Stimulated activated CD4-positive, alpha-beta T cell treated with anti-CD3 and anti-CD28 coated beads, TNF-alpha, amount 100 ng/mL, for 4 hours (primary cell): ENCODE data around the gene JUN.
A peak's percentile ranks its signal among the peaks of the same experiment; 100 is the strongest.
"Not testable (repeated sequence)": the region's sequence is repeated elsewhere in the genome, so short reads cannot be mapped to it uniquely, and the experiment has no call there.

Experiments
- DNase-seq, 3 experiments: peaks; one replicate each; pipeline ENCODE4 v3.0.0-alpha.2; 2020; ENCODE audit warnings: low read depth in 3 of 3

JUN gene

DNA sequence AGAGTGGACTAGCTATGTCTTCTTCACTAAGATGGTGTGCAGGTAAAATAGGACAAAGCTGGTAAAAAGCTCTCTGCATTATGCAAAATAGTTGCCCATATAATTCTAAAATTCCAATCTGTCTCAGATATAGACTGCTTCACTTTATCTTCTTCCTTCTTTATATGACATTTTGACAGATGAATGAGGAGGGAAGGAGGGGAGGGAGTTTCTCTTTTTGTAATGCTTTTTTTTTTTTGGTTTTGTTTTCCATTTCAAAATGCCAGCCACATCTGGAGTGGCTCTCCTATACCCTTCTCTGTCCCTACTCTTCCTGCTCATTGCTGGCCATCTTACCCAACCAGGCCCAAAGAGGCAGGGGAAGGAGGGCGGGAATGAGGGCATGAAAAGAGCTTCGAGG, 24.2 kb upstream of the JUN start:
- DNase-seq, result no peak

DNA sequence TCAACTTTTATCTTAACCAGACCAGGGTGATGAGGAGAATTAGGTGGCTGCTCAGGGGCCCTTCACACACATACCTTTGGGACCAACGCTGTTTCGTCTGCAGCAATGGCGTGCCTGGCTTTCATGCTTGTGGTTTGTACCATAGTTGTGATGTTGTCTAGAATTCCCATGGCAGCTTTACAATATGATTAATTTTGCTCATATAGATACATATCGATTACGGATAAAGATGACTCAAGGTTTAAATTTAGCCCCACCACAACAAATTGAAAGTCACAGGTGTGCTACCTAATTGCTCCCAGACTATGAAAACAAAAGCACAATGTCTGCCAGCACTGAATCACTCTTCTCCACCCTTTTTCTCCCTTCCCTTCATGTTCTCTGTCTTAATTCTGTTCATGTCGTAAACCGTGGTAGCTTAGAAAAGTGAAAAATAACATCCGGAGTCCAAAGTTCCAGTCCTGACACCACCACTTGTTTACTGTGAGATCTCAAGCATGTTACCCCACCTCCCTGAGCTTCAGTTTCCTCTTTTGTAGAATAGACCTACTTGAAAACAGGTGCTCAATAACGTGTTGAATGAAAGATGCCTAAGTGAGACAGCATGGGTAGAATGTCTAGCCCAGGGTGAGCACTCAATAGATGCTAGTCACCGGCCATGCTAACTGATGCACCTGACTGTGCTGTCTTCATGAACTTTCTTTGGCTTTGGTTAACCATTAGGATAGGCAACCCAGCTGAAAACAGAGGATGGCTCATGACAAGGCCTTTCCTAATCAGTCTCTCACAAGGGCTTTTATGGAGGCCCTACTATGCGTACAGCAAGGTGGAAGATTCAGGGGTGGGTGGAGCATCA, 22.1 kb upstream of the JUN start:
- no peak for DNase-seq

DNA sequence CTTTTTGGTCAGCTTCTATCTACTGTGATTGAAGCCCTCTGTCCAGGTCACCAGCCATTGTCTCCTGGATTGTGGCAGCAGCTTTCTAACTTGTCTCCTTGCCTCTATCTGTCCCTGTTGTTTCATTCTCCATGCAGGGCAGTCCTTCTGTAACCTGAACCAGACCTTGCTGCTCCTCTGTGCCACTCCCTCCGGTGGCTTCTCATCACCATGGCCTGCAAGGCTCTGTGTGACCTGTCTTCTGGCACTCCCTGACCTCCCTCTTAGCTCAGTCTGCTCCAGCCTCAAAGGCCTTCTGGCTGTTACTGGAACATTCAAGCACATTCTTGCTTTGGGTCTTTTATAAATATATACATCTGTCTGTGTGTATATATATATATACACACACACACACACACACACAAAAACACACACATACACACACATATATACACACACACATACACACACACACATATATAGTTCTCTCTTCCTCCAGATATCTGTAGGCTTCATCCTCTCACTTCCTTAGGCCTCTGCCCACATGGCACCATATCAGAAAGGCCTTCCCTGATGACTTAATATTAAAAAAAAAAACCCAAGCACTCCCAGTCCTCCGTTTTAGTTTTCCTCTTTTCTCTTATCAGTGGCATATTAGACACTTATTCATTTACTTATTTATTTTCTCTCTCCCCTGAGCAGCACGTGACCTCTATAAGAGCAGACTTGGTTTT, 21.2 kb upstream of the JUN start:
- DNase-seq, result no peak

DNA sequence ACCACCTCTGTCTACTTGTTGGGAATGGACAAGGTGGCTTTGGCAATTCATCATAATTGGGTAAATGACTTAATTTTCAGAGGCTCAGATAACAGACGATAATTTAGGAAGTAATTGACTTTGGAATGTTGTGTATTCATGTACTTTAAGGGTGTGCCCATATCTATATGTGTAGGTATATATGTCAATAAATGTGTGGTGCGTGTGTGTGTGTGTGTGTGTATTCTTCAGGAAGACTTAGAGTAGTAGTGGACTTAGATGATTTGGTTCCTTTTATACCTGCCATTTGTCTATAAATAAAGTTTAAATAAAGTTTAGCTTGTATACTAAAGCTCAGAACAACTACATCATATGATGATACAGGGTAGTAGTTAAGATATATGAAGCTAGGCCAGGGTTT, 20.0 kb upstream of the JUN start:
- DNase-seq, result no peak

DNA sequence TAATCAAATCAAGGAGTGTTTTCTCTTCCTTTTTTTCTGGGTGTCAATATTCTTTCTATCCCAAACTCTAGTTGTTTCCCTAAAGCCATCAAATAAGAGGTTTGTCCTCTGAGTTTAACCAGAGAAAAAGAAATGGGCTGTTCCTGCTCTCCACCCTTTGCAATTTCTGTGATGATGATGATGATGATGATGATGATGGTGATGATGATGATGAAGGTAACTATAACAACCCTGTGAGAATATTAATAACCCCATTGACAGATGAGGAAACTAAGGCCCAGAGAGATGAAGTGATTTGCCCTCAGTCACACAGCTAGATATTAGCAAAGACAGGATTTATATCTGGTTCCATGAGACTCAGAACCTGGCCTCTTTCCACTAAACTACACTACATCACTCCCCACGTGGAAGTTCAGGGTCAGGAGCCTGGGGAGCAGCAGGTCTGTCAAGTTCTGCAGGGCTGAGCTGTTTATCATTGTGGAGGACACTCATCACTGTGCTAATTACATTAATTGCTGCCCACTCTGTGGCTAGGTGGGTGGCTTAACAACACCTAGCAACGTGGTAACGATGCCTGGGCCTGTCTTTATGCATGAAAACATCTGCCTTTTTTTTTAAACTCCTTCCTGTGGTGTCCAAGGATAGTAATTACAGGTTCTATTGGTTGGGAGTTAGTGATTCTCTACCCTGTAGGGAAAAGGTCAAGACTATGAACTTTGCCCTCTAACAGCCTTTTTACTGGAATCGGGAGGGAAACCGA, 19.0 kb upstream of the JUN start:
- no peak for DNase-seq

DNA sequence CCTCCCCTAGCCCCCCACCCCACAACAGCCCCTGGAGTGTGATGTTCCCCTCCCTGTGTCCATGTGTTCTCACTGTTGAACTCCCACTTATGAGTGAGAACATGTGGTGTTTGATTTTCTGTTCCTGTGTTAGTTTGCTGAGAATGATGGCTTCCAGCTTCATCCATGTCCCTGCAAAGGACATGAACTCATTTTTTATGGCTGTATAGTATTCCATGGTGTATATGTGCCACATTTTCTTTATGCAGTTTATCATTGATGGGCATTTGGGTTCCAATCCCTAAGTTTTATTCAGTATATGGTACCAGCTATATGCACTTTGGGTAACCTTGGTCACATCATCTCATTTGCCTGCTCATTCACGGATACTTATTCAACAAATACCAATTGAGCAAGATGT, 17.4 kb upstream of the JUN start:
- not testable (repeated sequence) for DNase-seq

DNA sequence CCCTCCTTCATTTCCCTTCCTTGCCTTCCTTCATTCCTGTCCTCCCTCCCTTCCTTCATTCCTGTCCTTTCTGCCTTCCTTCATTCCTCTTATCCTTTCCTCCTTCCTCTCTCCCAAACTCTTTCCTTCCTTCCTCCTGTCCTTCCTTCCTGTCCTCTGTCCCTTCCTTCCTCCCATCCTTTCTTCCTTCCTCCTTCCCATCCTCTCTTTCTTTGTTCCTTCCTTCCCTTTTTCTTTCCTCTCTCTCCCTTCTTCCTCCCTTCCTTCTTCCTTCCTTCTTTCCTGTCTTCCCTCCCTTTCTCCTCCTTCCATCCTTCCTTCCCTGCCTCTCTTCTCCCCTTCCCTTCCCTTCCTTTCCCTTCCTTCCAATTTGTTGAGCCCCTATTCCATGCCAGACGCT, 15.8 kb upstream of the JUN start:
- DNase-seq, result no peak

DNA sequence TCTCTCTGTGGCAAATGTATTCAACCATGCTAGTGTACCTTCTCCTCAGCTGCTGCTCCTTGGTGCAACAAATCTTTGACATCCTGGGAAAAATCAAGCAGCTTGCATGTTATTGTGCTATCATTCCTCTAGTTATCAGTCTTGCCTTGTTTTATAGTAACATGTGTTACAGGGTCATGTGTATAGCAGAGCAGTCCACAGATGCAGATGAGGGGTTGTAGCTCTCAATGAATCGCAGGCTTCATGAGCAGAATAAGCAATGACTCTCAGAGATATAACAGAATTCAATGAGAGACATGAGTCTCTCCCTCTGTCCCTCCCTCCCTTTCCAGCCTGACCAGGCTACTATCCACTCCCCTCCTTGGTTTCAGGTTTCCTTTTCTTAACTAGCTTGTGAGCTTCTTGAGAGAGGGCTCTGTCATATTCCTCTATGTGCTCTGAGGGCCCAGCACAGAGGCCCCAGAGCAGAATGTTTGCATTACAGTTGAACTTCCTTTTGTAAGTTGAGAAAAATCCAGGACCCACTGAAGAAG, 15.1 kb upstream of the JUN start:
- DNase-seq, result no peak

DNA sequence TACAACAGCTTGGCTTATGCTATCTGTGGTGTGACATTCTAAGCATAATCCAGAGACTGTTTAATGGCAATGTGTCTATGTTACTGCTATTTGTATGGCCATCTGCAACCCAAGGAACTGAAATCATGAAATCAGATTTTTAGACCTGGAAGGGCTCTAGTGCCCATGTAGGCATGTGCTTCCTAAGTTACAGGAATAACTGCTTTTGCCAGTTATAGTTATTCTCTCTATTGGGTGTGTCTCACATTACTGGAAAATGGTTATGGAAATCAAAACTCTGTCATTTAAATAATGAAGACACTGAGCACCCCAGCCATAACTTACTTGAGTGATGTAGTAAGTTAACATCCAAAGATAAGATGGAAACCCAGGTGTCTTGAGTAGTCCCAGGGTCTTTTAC, 12.6 kb upstream of the JUN start:
- no peak for DNase-seq

DNA sequence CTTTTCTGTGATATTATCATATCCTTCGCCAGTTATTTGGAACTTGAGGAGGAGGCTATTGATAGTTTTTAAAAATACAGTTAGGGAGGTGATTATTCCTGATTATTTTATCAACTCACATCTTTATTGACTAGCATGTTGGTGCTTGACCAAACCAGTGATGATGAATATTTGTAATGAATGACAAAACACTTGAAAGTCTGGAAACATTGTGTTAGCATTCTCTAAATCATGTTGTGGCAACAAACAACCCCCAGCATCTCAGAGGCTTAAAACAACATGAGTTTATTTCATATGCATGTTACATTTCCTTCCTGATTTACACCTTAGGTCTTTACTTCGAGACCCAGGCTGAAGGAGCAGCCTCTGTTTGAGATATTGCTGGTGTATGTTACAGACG, 10.7 kb upstream of the JUN start:
- no peak for DNase-seq

DNA sequence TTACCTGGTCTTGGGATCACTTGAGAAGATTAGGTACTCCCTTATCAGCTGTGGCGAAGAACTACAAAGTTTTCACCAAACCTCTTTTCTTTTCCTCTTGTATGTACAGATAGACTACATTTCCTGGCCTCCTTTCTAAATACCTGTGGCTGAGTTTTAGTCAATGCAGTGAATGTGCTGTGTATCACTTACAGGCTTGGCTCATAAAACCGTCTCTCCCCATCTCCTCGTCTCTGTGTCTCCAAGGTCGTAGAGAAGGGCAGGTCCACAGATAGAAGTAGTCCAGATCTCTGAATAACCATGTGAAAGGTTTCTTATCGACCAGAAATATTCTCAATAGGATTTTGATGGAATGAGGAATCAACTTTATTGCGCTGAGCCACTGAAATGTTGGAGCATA, 9.0 kb upstream of the JUN start:
- DNase-seq, result no peak

DNA sequence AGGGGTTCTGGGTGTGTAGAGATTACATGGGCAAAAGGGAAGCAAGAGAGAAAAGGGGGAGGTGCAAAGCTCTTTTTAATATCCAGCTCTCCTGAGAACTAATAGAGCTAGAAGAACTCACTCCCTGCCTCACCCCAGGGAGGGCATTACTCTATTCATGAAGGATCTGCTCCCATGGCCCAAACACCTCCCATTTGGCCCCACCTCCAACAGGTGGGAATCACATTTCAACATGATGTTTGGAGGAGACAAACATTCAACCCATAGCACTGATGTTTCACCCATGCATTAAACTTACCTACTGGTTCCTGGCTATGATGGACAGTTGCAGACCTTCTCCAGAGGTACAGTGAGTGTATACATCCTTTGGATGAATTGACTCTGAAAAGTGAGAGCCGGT, 7.3 kb upstream of the JUN start:
- DNase-seq, result no peak

DNA sequence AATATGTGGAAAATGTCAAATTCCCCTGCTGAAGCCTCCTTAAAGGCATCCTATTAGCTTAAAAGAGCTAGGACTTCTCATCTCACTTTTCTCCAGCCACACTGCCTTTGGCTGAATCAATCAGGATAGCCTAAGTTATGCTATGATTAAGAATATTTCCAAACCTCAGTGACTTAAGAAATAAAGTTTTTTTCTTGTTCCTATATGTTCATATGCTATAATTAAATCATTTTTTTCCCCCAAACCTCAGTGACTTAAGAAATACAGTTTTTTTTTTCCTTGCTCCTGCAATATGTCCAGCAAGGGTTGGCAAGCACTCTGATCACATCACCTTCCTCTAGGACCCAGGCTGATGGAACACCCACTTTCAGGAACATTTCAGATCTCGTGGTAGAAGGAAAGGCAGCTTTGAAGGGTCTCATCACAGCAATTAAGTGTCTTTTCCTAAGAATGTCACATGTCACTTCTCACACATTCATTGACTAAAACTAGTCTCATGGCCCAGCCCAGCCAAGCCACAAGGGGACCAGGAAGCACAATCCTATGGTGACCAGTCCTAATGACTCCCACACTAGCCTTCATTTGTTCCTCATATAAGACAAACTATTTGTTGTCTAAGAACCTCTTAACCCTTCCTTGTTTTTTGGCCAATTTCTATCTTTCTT, 6.3 kb upstream of the JUN start:
- DNase-seq, result no peak

DNA sequence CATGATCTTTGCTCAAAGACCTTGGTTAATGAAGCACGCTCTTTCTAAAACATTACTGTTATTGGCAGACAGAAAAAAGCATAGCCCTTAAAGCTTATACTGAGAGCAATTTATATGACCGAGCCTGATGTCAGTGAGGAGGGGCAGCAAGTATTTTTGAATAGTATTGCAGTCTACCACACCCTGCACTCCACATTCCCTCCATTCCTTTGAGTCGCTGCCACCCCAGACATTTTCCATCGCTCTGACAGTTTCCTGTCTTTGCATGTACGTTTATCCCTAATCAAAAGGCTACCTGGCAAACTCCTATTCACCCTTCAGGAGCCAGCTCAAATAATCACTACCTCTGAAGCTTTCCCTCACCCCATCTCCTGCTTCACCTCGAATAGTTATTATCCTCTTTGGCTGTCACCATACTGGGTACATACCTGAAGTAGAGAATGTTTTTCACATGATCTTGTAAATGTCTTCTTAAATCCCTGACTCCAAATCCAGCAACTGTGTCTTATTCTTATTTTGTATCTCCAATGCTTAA, 5.5 kb upstream of the JUN start:
- DNase-seq, result no peak

DNA sequence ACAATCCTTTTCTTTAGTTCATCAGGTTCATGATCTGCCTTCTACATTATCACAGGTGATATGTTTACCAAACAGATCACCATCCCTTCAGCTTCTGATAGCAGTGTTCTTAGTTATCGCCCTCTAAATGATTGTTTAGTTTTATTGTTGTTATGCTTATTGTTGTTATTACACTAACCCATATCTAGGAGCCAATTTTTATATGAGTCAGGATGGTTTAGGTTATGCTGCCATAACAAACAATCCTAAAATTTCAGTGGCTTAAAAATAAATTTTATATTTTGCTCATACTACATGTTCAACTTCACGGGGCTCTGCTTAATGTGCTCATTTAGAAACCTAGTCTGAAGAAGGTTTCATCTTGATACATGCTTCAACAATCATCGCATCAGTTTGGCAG, 4.4 kb upstream of the JUN start:
- DNase-seq, result no peak

DNA sequence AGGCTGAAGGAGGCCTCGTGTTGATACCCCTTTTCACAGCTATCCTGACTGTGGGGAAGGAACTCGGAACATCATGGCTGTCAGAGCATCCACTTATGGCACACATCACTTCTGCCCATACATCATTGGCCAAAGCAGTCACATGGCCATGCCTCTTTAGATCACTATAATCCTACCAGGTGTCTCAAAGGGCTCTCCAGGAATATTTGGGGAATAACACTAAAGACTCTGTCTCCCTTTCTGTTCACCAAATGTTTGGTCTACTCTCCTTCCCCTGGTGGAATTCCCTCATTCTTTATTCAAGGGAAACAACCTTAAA, 3.0 kb upstream of the JUN start:
- no peak for DNase-seq

DNA sequence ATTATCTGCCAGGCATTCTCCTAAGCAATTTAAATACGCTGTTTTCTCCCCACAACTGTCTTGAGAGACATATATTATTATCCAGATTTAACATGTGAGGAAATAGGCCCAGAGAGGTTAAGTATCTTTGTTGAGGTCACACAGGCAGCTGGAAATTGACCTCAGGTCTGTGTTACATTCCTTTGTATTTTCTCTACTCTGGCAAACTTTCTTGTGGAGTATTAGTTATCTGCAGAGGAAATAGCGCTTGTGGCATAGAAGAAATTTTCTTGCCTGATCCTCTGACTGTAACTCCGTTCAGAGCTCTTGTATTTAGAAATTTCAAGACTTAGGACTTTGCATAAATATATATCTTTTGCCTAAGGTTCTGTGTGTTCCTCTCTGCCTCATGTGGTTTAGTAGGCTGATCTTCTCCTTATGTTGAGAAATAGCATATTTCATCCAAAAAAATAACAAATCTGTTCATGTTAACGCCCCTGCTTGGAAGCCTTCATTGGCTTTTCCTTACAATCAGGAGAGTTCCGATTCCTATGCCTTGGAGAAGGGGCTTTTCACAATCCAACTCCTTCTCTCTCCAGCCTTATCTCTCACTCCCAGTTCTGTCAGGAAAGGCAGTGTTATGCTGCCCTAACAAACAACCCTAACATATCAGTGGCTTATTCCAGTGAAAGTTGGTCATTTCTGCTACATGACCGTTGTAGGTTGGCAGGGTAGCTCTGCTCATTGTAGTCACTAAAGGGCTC, 2.5 kb upstream of the JUN start:
- DNase-seq, result no peak

DNA sequence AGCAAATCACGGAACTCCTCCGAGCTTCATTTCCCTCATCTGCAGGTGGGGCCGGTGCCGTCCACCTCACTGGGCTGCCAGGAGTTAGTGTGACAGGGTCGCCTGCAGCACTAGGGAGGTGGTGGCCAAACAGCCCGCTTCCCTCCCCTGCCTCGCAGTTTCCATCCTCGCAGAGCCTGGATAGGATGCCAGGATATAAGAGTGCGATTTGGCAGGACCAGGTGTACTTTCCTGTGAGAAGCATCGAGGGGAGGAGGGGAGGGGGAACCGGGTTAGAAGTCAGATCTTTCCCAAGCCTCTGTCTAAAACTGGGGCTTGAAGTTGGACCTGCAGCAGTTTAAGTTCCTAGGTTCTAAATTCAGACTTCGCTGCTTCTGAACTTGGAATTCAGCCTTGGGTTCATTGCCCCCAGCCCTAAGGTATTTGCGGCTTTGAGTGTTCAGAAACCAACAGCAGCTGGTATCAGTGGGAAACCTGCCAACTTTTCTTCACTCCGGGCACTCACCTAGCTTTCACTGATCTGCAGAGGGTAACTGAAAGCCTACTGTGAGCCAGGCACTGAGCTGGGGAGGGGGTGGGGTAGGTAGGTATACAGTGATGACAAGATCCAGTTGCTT, 1.7 kb upstream of the JUN start:
- peak in 2 of 3 experiments; percentile 9 to 12 for DNase-seq

DNA sequence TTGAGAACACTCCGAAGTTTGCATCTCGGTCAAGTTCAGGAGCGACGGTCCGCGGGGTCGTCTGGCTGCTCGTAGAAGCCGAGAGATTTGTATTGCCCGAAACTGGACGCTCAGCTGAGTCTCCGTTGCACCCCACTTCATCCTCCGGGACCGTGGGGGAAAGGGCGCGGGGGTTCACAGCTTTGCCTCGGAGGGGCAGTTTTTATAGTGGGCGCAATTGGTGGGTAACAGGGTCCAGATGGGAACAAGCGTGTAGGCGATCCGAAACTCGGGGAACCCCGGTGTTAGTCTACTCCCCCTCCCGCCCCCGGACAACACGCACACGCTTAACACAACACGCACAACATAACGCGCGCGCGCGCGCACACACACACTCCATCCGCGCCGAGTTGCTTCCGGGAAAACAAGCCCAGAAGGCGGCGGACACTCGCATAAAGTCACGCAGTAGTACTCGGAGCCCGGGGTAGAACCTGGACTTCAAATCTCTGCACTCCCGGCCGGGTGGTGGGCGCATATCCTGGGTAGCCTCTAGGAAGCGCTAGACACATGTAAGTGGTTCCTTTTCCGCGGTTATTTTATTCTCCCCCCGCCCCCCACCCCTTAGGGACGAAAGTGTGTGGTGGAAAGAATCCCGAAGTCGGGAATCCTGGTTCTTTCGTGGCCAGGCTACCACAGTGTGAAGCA, 1.1 kb upstream of the JUN start:
- DNase-seq, result peak; percentile 47 to 75 (median 63)
